HG02798 (cell line): ENCODE data around the gene USP36.
A peak's percentile ranks its signal among the peaks of the same experiment; 100 is the strongest.

Experiments
- ATAC-seq: cut with Tn5 transposase; IDR thresholded peaks from one replicate; pipeline ENCODE4 v1.9.1; 2021; ENCODE audit warnings: mild to moderate bottlenecking; ENCODE audit not compliant: unreplicated experiment, poor library complexity

Gene USP36

GRCh38 chr17:78840530-78840779 lies 159 bp downstream of the USP36 start:
- ATAC-seq: no peak

GRCh38 chr17:78839762-78840529 lies 668 bp downstream of the USP36 start:
- peak; percentile 13 for ATAC-seq

- no peak for ATAC-seq
Measured at GRCh38 chr17:78839235-78839761, 1.3 kb downstream of the USP36 start.

- no peak for ATAC-seq
Measured at GRCh38 chr17:78838574-78839005, 2.0 kb downstream of the USP36 start.

- ATAC-seq: no peak
Measured at GRCh38 chr17:78836420-78837021, 4.1 kb downstream of the USP36 start.

GRCh38 chr17:78834571-78834970 lies 6.0 kb downstream of the USP36 start:
- no peak for ATAC-seq

- ATAC-seq: no peak
Measured at GRCh38 chr17:78832541-78832810, 8.1 kb downstream of the USP36 start.

GRCh38 chr17:78831688-78832540 lies 8.7 kb downstream of the USP36 start:
- ATAC-seq: no peak

- no peak for ATAC-seq
Measured at GRCh38 chr17:78829477-78829876, 11.1 kb downstream of the USP36 start.

GRCh38 chr17:78828470-78829185 lies 12.0 kb downstream of the USP36 start:
- no peak for ATAC-seq

- no peak for ATAC-seq
Measured at GRCh38 chr17:78826836-78827509, 13.6 kb downstream of the USP36 start.

GRCh38 chr17:78826421-78826820 lies 14.2 kb downstream of the USP36 start:
- no peak for ATAC-seq

- no peak for ATAC-seq
Measured at GRCh38 chr17:78825696-78826095, 14.9 kb downstream of the USP36 start.

- no peak for ATAC-seq
Measured at GRCh38 chr17:78824240-78824639, 16.4 kb downstream of the USP36 start.

GRCh38 chr17:78823282-78824046 lies 17.1 kb downstream of the USP36 start:
- no peak for ATAC-seq

GRCh38 chr17:78822552-78822951 lies 18.1 kb downstream of the USP36 start:
- no peak for ATAC-seq

GRCh38 chr17:78821961-78822360 lies 18.7 kb downstream of the USP36 start:
- no peak for ATAC-seq

GRCh38 chr17:78820841-78821240 lies 19.8 kb downstream of the USP36 start:
- no peak for ATAC-seq
